Putamen (tissue), 1 donor: ENCODE results near the gene NEDD4L.
A peak's percentile ranks its signal among the peaks of the same experiment; 100 is the strongest.

Experiments
- DNase-seq: peaks from one replicate; pipeline ENCODE4 v3.0.0-alpha.2; 2016; ENCODE audit warnings: low spot score

Gene NEDD4L

DNA sequence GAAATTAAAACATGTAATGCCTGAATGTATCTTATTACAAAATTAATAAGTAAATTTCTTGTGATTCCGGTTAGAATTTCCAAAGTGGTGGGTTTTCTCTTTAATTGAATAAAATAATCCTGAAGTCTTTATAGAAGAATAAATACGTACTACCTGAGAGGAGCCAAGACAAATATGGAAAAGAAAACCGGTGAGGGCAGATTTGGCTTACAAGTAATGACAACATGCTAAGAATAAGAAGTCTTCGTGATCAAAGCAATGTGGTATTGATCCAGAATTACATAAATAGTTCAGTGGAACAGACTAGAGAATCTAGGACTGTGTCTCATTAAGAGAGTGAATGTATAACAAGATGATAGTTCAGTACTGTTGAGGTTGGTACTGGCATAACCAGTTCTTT lies 167.5 kb downstream of the NEDD4L start:
- DNase-seq, result no peak

GRCh38 chr18:58212274-58212673 lies 168.2 kb downstream of the NEDD4L start:
- DNase-seq, result no peak

GRCh38 chr18:58213440-58213839 lies 169.4 kb downstream of the NEDD4L start:
- no peak for DNase-seq

DNA sequence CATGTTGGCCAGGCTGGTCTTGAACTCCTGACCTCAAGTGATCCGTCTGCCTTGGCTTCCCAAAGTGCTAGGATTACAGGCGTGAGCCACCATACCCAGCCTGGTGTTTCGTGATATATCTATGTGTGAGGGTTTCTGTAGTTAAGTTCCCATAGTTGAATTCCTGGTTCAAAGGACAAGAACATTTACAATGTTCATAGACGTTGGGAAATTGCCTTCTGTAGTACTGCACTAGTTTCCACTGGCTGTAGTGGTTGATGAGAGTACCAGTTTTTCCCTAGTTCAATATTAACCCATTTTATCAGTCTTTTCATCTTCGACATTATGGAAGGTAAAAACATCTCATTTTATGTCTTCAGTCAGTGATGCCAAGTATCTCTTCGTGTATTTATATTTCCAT lies 171.0 kb downstream of the NEDD4L start:
- no peak for DNase-seq

GRCh38 chr18:58216071-58216481 lies 172.1 kb downstream of the NEDD4L start:
- no peak for DNase-seq

- DNase-seq, result peak; percentile 64
Observed at GRCh38 chr18:58217052-58217451, 173.0 kb downstream of the NEDD4L start.

- no peak for DNase-seq
Observed at GRCh38 chr18:58218117-58218516, 174.1 kb downstream of the NEDD4L start.

GRCh38 chr18:58221060-58221725 lies 177.2 kb downstream of the NEDD4L start:
- DNase-seq, result peak; percentile 63

GRCh38 chr18:58222432-58223125 lies 178.6 kb downstream of the NEDD4L start:
- no peak for DNase-seq

- DNase-seq, result no peak
Observed at GRCh38 chr18:58223717-58224424, 179.8 kb downstream of the NEDD4L start.

DNA sequence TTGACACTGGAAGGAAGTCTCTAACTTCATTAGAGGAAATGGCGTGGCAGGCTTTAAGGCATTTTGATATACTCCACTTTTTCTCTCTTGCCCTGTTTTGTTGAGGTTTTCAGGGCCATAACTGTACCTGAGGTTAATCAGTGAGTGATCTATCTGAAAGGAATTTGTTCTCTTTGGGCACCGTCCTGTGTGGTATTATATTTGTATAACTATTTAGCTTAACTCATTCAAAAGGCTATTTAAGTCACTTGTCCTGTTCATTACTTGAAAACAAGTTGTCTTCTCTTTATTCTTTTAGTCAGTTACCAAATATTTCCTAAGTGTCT lies 180.4 kb downstream of the NEDD4L start:
- no peak for DNase-seq

DNA sequence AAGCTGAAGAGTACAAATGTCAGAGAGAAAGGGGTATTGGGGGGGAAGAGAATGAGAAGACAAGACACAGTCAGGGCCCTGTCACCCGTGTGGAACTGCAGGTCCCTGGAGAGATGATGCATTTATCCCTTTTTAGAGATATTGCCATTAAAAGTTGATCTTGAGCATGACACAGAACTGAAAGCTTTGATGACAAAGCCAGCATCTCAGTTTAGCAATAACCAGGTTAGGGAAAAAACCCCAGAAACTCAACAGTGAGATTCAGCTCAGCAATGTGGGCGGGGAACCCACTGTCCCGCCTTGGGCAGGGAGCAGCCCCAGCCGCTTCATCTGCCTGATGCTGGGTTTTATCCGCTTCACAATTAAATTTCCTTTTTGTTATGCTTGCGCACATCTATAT lies 181.1 kb downstream of the NEDD4L start:
- DNase-seq, result no peak

DNA sequence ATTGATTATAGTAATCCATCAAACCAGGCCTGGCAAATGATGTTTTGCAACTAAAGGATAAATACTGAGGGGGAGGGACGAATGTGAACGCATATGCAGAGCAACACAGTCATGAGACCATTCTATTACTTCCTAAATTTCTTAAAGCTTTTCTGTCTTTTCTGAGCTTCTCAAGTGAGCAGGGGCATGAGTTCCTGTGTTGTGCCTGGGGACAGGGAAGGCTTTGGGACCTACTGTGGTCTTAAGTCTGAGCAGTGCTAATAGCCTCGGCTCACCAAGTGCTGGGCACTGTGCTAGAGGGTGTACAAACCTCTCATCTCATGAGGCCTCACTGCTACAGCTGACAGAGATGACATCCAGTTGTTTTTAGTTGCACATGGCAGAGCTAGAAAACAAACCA lies 182.4 kb downstream of the NEDD4L start:
- no peak for DNase-seq

GRCh38 chr18:58227361-58227930 lies 183.4 kb downstream of the NEDD4L start:
- DNase-seq, result no peak

- DNase-seq, result no peak
Observed at GRCh38 chr18:58228176-58228575, 184.2 kb downstream of the NEDD4L start.

DNA sequence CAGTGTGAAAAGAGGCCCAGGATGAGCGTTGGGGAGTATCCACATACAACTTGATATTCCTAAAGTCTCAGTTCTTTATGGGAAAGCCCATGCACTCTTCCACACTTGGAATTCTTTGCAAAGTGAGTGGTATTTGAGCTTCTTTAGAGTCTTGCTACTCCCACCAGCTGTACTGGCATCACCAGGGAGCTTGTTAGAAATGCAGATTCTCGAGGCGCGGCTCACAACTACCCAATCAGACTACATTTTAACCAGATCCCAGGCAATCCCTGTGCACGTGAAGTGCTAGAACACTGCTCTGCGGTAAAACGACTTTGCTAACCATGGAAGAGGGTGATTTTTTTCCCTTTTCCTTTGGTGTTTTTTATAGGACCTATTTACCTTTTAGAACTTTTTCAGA lies 184.7 kb downstream of the NEDD4L start:
- DNase-seq, result peak; percentile 68

GRCh38 chr18:58229162-58229561 lies 185.1 kb downstream of the NEDD4L start:
- DNase-seq, result no peak

- DNase-seq, result no peak
Observed at GRCh38 chr18:58230438-58231179, 186.6 kb downstream of the NEDD4L start.

GRCh38 chr18:58231930-58232329 lies 187.9 kb downstream of the NEDD4L start:
- DNase-seq, result no peak

- no peak for DNase-seq
Observed at GRCh38 chr18:58232668-58233067, 188.6 kb downstream of the NEDD4L start.

- DNase-seq, result no peak
Observed at GRCh38 chr18:58234359-58234741, 190.3 kb downstream of the NEDD4L start.

DNA sequence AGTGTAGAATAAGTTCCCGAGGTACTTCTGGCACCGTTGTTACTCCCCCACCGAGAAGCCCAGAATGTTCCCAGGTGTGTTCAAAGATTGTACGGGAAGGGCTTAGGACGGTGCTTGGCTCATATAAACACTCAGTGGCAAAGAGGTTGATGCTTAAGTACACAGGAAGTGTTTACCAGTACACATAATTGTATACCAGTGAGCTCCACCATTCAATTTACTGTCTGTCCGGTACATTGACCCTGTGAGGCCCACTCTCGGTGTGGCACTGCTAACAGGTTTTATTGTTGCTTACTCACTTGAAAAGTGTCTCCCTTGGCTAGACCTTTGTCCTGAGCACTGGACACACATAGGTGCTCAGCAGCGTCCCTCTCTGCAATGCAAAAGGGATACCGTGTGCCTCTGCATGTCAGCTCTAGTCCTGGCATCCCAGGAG lies 191.0 kb downstream of the NEDD4L start:
- DNase-seq, result no peak
